Left lobe of liver (tissue), 2 donors: ENCODE measurements around the gene SMAD5. TPM values are rescaled to one million over a fixed set of nuclear protein-coding genes. Genes with fewer than 3 reads are reported as not detected.

ENCODE experiments used
- ATAC-seq: fragments of 200-7000 bp; cut with Tn5 transposase; one replicate; pipeline ENCODE4 v1.9.1; 2020; ENCODE audit warnings: mild to moderate bottlenecking, moderate library complexity
- DNase-seq: peaks from one replicate; pipeline ENCODE4 v3.0.0-alpha.2; 2020; ENCODE audit warnings: low spot score
- total RNA-seq: library from RNA; stranded (reverse); gene quantifications from one replicate; pipeline ENCODE4 v1.2.1, GENCODE V29; 2021
- donor health status: DM: no; HTN: no; CAD: no; lungs with moderate emphysema.
- donor health status: DM: no; HTN: yes; CAD: no.

SMAD5 gene
- total RNA-seq, 1 donor from 2014 or later, result 22.8 TPM

DNA sequence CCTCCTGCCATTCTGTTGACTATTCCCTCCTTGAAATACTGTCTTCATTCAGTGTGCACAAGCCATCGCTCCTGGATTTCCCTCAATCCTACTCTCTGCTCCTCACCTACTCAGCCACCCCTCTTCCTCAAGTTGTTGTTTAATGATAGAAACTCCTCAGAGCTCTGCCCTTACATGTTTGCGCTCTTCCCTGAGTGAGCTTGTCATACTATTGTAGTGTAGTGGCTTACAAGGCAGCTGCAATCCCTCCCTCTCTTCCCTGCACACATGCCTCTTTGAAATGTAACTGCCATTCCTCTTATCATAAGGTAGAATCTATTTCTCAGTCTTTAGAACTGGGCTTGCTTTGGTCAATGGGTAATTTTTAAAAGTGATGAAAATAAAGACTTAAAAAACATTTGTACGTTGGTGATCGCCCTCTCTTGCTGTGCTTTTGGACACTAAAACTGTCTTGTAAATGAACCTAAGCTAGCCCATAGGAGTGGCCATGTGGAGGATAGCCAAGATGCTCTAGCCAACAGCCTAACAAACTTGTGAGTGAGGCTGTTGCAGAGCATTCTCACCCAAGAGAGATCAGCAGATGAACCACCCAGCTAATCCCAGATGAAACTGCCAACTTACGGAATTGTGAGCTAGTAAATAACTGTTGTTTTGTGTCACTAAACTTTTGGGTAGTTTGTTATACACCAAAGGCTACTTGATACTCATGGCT, 18.1 kb upstream of the SMAD5 start:
- ATAC-seq (no peak), DNase-seq (no peak)

DNA sequence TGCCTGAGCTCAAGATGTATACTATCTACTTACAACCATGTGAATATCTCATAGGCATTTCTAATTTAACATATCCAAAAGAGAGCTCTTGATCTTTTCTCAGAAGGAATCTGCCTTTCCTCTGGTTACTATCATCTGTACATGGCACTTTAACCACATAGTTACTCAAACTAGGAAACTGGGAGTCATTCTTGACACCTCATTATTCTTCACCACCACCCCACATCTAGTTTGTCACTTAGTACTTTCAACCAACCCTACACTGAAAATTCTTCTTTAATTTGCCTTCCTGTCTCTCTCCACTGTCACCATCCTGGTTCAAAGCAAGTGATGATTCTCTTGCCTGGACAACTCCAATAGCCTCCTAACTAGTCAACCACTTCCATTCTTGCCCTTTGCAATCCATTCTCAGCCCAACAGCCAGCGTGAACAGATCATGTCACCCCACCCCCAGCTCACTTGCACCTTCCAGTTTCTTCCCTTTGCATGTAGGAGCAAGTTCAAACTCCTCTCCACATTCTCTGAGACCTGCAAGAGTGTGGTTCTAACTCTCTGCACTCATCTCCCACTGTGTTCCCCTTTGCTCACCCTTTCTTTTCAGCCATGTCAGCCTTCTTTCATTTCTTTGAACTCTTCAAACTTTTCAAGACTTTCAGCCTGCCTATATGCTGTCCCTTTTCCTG, 17.3 kb upstream of the SMAD5 start:
- DNase-seq (no peak), ATAC-seq (no peak)

DNA sequence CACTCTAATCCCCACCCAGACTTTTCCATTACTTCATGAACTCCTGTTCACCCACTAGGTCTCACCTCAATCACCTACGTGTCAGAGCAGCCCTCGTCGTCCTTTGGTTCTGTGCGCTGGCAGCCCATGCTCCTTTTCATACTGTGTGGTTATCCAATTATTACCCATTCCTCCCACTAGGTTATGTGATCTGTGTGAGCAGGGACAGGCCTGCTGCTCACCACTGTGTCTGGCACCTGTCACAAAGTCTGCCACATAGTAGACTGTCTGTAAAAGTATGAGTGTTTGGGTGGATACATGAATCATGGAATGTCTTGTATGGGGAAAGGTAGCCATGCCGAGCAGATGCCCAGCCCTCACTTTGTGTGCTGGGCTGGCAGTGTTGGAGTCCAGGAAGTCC, 12.1 kb upstream of the SMAD5 start:
- DNase-seq (no peak), ATAC-seq (no peak)

DNA sequence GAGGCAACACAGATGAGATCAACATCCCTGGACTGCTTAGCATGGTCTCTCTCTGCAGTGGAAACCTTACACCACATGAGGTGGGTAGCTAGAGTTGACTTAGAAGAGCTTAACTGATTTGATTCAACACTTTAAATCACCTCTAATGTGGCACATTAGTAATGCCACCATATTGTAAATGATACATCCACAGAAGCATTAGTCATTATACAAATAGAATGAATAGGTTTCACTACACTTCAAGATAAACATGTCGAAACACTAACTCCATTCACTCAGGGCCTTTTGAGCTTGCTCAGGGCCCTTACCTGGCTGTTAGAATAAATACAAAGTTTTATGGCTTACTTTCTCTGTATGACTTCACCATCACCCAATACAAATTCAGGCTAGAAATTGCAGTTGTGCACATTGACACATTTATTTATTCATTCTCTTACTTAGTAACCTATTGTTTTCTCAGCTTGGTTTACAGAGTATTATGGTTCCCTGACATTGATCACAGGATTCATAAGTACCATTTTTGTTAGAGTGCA, 9.3 kb upstream of the SMAD5 start:
- ATAC-seq (peak; percentile 76), DNase-seq (no peak)

DNA sequence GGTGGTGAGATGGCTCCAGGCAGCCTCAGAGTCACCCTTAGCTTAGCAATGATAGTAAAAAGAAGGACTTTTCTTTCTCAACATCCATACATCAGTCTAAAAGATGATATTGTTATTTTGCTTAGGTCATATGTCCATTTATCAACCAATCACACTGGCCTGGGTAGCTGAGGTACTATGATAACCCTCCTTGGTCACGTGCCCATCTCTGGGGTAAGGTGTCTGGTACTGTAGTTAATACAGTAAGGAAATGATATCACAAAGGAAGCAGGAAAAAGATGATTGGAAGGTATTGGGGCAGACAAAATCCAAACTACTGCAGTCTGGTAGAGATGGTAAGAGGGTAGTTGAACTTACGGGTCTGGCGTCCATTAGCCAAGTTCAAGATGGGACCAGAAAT, 5.1 kb upstream of the SMAD5 start:
- DNase-seq (no peak), ATAC-seq (no peak)

DNA sequence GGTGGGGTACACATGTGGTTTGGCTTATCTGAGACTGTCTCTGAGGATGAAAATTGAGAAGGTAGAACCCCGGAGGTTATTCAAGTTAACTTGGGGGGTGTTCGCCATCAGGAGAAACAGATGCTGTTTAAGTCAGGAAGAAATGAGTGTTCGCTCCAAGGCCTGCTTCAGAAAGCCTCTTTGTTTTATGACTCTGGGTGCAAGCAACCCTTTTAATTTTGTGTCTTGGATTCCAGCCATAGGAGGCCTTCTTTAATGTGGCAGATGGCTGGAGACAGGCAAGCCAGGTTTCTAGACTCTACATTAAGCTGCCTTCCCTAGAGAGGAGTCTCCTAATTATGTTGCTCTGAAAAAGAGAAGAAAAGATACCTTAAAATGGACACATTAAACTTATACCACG, 4.2 kb upstream of the SMAD5 start:
- ATAC-seq, result no peak
- DNase-seq, result no peak

DNA sequence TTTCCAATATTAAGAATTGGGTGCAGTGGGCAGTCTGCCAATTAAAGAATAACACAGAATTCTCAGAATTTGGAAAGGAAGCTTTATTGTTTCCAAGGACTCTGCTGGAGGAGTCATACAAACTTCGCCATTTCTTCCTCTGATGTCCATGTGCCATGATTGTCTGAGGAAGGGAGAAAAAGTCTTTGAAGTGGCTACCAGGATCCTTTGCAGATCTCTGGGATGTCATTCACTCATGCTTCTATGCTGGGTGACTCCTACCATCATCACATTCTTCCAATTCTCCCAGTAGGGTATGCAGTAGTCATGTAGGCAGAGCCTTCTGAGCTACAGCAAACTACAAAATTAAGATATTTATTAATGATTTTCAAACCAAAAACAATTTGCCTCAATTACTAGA, 3.2 kb upstream of the SMAD5 start:
- DNase-seq, result no peak
- ATAC-seq, result no peak

DNA sequence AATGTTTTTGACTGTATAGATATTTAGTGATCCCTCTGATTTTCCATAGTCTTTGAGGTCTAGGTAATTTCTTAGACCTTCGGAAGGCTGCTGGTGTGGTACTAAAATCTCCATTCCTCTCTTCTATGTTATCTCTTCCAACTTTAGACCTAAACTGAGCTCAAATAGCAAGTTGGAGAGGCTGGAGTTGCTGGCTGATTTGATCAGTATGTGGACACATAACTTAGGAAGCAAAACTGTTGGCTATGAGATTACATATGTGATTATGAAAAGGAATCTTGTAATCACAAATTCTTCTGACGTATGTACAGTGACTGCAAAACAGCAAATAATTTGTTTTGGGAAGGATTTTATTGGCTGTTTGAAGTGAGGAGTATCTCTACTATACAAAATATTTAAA, 2.1 kb upstream of the SMAD5 start:
- no peak for DNase-seq

DNA sequence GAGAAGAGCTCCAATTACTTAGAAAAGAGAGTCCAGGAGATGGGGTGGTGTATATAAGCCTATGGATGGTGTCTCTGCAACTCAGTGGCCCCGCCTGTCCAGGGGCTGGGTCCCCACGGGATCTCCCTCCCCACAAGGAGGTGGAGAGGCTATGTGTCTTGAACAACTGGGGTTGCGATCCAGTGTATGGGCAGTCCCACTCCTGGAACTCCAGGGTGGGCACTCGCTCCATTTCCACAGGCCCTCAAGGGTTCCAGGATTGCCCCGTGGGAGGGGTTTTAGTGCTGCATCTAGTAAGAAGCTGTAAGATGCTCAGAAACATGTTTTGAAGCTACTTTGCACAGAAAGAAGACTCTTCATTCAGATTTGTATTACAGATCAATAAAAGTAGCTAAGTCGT, 558 bp upstream of the SMAD5 start:
- ATAC-seq, result no peak
- peak; percentile 47 for DNase-seq

More for the DNA sequence above, 2.1 kb upstream of the SMAD5 start:
- no peak for ATAC-seq

DNA sequence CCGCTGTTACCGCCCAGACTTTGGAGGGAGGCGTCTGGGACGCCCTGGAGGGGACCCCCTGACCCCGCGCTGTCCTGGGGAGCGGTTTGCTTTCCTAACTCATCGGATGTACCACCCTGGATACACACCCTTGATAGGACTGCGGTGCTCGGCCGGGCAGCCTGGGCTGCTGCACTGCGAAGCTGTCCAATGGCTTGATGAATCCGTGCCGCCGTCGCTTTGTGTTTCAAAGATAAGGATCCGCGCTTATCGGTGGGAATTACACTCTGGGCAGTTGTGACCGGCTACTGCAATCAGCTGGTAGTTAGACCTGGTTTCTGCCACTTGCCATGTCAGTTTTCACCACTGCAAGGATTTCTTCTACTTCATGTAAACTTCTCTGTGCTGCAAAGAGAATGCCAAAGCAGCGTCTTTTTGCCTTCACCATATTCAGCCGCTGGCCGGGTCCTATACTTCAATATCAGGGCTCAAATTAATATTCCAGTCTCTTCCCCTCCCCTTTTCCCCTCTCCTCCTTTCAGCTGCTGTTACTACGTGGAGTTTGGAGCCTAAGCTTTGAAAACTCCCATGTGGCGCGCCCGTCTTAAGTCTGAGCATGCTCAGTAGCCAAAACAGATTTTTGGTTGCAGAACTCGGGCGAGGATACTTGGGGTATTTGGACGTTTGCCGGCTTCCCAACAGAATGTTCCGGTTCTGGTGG, 727 bp downstream of the SMAD5 start:
- peak; percentile 61 for ATAC-seq
- peak; percentile 67 for DNase-seq

DNA sequence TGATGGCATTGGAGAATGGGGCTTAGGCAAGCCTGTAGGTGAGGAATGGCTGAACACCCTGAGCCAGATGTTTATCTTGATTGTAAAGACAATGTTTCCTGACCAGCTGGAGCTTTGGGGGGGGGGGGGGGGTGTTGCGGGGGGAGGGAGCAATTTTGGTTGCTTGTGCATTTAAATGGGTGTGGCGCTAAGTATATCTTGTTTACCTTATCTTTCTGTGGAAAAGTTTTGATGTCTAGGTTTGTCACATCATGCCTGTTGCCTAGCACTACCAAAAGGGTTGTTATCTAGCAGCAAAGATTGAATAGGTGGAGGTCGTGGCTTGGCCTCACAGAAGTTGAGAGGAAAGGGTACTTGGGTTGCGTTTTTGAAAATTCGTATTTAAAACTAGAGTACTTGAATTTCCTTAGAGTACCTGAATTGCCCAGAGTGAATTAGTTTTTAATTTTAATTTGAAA, 1.3 kb downstream of the SMAD5 start:
- ATAC-seq (no peak), DNase-seq (no peak)

DNA sequence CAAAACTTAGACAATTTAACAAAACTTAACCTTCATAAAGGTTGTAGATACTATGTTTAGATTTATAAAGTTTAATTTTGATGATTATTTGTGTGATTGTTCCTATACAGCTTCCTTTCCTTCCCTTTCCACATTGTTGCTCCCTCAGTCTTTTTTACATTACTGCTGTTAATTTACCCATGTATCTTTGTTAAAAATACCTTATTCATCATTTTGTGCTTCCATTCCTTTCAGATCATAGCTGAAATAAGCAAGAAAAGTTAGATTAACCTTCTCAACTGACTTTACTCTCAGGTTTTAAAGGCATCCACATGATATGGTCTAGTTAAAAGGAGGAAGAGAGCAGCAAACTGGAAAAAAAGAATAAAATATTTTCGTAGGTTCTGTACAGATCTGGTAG, 2.0 kb downstream of the SMAD5 start:
- ATAC-seq (no peak), DNase-seq (no peak)

DNA sequence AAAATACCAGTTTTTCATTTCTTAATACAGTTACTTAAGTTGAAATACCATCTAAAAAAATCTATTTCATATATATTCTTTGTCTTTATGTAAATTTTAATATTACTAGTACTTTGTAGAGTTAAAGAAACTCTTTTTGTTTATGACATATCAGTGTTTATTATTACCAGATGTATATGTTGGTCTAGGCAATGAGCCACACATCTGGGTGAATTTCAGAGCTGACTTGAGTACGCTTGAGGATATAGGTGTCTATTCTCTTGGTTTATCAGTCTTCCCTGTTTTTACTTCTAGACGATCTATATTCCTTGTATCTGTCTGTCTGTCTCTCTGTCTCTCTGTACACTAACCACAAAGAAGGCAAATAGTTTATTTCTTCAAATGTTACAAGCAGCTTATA, 2.9 kb downstream of the SMAD5 start:
- ATAC-seq (no peak), DNase-seq (no peak)

DNA sequence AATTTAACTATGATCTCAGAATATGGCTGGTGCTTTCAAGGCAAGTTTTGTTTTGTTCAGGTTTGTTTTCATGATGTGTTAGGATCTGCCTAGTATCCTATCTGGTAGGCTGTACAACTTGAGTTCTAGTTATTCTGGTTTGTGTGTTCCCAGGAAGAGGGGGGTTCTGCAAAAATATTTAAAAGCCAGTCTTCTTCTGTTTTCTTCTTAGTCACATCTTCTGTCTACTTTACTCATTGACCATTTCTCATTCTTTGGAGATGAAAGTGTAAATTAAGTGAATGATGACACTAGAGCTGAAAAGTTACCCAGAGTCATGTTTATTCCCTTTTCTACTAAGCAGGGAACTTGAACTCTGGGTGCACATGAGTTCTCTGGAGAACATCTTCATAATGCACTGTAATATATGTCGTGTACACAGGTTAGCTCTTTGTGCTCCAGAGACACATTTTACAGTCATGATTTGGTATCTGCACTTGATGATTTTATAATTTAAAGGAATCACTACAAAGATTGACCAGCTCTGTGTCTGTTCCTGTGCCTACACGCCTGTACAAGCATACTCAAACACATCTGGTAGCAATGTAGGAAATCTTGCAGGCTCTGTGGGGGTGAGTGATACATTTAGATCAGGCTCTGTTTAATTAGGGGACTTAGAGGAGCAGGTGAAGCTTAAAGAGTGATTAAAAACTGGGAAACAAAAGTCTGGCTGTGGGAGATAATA, 5.0 kb downstream of the SMAD5 start:
- no peak for ATAC-seq

DNA sequence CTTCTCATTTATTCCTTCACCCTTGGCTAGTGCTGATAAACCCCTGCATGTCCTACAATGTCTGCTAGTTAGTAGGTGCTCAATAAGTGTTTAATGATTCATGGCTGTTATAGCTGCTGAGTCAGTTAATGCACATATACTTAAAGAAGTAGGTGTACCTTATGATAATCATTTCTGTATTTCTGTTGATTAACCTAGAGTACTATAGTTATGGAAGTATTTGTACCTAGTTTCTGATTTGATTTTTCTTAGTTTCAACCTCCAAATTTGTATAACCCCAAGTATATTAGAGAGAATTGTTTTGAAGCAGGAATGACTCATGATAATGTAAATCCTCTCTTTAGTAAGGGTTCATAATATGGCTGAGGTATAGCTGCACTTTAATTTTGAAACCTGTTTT, 8.9 kb downstream of the SMAD5 start:
- ATAC-seq (no peak), DNase-seq (no peak)

More for the DNA sequence above, 5.0 kb downstream of the SMAD5 start:
- no peak for DNase-seq

DNA sequence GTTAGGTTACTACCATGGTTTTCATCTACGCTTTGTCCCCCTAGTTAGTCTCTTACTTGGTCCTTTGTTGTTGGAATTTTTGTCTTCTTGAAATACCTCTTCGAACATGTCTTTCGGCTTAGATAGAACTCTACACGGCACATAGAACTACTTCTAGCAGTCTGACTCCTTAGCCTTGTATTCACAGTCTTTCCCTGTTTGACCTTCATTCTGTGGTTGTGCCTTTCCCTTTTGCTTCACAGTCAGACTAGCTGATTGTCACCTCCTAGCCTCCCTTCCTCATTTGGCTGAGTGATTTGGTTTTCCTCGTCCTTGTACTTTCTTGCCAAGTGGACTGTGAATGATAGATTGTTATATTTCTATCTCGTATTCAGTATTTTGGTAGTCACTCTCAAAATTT, 10.7 kb downstream of the SMAD5 start:
- ATAC-seq, result peak; percentile 27
- DNase-seq, result no peak

DNA sequence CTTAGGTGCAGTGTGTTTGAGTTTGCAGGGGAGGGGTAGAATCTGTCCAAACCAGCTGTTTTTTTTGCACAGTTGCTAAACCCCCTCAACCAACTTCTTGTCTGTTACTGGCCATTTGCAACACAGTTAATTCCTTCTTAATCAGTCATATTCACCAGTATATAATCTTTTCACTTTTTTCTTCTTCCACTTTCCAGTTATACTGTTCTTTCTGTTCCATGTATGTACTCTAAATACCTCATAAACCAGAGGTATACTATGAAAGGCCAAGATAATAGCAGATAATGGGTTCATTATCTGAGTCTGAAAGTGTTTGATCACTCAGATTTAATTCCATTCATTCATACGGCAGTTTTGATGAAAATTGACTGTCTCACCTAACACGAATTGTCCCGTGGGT, 11.1 kb downstream of the SMAD5 start:
- ATAC-seq (no peak), DNase-seq (no peak)

DNA sequence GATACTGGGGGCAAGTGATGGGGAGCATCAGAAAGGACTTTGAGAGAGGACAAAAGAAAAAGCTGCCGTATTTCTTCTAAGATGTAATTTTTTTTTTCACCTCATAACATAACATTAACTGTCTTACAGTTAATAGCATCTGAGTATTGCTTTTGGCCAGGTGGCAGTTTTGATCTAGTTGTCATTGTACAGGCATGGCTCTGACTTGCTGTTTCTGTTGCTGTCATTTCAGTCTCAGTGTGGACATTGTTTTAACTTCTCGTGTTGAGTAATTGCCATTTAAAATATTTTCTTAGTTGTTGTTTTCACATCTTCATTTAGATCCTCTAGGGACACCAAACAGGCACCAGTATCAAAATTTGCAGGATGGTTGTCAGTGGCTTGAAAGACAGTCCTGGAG, 12.4 kb downstream of the SMAD5 start:
- DNase-seq (no peak), ATAC-seq (no peak)

DNA sequence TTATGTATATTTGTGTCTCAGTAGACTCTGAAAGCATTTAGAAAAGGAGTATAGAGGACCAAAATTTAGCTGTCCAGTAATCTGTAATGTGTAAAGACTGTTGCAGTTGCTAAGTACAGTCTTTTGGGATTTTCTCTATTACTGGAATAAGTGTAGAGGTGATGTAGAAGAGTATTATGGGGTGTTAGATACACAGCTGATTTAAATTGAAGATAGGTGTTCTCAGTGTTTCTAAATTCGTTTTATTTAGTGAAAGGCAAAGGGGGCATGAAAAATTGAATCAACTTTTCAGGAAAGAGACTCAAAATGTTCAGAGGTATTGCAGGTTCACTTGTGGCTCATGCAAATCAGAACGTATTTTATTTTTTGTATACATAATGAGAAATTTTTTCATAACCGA, 13.6 kb downstream of the SMAD5 start:
- ATAC-seq, result no peak
- DNase-seq, result no peak

DNA sequence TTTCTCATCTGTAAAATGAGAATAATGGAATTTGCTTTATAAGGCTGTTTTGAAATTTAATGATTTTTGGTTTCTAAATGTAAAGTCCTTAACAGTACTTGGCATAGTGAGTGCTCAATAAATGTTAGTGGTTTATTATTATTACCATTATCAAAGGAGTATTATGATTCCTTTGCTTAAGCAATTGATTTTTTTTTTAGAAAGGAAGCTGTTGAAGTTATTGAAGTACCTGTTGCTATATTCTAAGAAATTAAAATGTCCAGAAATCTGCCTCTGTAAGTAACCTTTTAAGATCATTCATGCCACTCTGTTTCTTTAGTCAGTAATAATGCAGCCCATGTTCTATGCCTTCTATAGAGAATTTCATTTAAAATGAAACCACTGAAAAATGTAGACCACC, 15.0 kb downstream of the SMAD5 start:
- no peak for DNase-seq
- no peak for ATAC-seq

DNA sequence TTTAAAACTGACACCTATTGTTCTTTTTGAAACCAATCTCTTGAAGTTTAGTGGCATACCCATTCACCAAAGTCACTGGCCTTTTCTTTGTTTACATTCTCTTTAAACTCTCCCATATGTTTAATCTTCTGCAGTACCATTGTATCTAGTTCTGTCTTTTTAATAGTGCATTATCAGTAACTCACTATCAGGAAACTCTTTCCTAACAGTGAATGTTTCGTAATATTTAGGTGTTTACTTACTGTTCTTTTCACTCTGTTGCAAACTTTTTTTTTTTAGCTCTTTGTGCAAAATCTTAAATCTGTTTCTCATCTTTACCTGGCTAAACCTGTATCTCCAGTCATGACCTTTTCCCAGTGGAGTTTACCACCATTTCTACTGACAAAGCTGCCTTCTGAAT, 17.2 kb downstream of the SMAD5 start:
- DNase-seq (no peak), ATAC-seq (peak; percentile 82)
